Measurements from ENCODE around the gene PFKFB3.
"Not testable (repeated sequence)": the region's sequence is repeated elsewhere in the genome, so short reads cannot be mapped to it uniquely, and the experiment has no call there.

PFKFB3 gene

GRCh38 chr10:6179078-6179477, 23.7 kb upstream of the PFKFB3 start:
- DNase-seq: no peak

DNA sequence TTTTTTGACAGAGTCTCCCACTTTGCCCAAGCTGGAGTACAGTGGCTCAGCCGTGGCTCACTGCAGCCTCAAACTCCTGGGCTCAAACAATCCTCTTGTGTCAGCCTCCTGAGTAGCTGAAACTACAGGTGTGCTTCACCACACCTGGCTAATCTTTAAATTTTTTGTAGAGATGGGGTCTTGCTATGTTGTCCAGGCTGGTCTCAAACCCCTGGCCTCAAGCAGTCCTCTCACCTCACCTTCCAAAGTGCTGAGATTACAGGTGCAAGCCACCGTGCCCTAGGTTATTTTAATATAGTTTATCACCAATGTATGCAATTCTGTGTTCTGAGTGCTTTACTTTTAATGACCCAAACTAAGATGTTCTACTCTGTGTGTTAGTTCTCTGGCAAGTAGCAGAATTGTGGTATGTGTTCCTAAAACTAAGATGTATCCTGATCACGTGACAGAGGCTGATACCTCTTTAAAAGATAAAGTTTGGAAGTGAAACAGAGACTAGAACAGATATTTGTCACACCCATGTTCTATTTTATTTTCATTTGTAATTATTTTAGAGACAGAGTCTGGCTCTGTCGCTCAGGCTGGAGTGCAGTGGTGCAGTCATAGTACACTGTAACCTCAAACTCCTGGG, 22.1 kb upstream of the PFKFB3 start:
- DNase-seq: no peak

DNA sequence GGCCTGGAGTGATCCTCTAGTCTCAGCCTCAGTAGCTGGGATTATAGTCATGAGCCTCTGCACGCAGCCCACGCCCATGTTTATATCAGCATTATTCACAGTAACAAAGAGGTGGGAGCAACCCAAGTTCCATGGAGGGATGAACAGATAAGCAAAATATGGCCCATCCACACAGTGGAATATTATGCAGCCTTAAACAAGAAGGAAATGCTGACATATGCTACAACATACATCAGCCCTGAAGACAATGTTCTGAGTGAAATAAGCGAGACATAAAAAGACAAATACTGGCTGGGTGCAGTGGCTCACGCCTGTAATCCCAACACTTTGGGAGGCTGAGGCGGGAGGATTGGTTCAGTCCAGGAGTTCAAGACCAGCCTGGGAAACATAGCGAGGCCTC, 21.5 kb upstream of the PFKFB3 start:
- no peak for DNase-seq

DNA sequence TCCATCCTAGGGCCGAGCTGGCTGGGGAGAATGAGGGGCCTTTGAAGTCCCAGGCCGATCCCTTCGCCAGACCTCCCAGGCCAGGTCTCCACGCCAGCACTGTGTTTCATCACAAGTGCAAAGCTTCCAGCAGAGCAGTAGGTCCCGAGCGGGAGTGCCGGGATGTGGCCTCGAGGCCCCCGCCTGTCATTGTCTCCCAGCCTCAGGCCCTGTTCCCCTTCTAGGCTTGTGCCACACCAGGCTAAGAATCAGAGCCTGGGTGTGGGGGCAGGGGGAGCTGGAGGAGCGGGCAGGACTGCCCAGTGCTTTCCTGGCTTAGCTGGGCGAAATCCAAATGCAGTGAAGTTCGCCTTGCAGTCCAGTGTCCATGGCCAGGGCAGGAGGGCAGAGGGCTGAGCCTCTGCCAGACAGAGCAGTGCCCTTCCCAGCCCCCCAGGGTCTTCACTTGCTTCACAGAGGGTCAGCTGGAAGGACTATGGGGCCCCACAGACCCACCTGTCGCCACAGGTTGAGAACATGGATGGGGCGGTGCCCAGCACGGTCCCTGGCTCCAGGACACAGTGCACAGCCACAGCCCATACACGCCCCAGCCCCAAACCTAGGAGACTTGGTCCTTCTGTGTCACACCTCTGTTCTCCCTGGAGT, 20.2 kb upstream of the PFKFB3 start:
- DNase-seq: no peak

DNA sequence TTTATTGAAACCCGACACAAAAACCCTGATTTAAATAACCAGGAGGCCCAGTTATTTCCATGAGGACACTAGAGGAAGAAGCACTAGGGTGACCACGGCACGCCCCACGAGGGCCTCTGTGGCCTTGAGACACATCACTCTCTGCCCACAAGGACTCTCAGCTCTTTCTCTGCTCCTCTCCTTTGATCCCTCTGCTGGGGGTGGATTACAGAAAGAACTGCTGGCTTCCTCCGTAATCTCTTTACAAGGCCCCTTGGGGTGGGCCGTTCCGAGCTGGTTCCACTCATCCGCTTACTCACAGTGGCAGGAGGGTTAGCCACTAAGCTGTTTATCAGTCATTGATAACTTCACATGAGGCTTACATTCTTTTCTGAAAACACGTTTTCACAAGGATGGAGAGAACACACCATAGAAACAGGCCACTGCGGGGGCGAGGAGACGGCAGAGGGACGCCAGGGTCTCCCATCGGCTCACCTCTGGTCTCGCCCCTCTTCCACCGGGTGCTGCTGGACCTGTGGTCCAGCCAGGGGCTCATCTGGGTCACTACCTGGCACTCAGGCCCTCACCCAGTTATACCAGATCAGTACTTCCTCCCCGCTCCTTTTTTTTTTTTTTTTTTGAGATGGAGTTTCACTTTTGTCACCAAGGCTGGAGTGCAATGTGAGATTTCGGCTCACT, 17.6 kb upstream of the PFKFB3 start:
- peak; percentile 48 for DNase-seq

- no peak for DNase-seq
Observed at GRCh38 chr10:6186894-6187256, 15.9 kb upstream of the PFKFB3 start.

GRCh38 chr10:6187278-6187677, 15.5 kb upstream of the PFKFB3 start:
- DNase-seq: peak; percentile 59

DNA sequence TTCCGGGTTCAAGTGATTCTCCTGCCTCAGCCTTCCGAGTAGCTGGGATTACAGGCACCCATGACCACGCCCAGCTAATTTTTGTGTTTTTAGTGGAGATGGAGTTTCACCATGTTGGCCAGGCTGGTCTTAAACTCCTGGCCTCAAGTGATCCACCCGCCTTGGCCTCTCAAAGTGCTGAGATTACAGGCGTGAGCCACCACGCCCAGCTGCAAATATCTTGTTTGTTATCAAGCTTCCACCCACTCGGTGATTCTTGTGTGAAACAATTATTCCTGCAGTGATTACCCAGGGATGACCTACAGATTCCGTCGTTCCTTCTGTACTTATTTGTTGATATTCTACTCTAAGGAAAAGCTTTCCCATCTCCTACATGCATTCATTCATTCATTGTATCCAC, 12.7 kb upstream of the PFKFB3 start:
- DNase-seq: not testable (repeated sequence)

- no peak for DNase-seq
Observed at GRCh38 chr10:6191147-6191546, 11.6 kb upstream of the PFKFB3 start.

GRCh38 chr10:6191569-6191968, 11.2 kb upstream of the PFKFB3 start:
- DNase-seq: no peak

- DNase-seq: not testable (repeated sequence)
Observed at GRCh38 chr10:6193342-6193741, 9.4 kb upstream of the PFKFB3 start.

DNA sequence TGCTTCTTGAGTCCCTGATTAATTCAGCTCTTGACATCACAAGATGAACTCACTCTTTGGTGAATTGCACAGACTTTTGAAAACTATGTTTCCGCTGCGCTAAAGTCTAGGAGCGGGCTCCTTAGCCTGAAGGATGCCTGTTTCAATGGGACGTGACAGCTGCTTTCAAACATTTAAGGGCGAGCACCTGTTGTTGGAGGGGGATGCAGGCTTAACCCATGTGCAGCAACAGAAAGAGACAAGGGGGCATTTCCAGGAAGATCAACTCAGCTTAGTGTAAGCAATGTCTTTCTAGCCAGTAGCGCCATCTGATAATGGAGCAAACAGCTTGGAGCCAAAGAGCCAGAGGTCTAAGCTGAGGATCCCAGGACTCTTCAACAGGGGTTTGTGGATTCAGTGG, 8.4 kb upstream of the PFKFB3 start:
- DNase-seq: no peak

DNA sequence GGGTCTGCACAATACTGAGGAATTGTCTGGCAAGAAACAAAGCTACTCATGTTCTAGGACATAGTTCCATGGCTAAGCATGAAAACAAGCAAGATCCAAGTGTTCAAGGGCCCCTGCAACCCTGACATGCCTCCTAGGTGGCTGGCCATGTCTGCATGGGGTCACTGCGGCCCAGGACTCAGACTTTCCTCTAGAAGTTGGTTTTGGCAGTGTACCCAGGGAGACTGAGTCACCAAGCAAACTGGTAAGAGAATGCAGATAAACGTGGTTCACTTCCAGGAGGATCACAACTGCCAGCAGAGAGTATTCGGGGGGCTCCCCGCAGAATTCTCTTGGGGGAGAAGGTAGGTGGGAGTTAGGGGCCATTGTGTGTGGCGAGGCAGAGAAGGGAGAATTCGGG, 7.4 kb upstream of the PFKFB3 start:
- no peak for DNase-seq

GRCh38 chr10:6195846-6196245, 6.9 kb upstream of the PFKFB3 start:
- DNase-seq: no peak

DNA sequence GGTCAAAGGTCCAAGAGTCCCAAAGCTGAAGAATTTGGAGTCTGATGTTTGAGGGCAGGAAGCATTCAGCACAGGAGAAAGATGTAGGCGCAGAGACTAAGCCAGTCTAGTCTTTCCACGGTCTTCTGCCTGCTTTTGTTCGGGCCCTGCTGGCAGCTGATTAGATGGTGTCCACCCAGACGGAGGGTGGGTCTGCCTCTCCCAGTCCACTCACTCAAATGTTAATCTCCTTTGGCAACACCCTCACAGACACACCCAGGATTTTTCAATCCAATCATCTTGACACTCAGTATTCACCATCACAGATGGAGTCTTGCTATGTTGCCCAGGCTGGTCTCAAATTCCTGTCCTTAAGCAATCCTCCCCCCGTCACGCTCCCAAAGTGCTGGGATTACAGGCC, 6.2 kb upstream of the PFKFB3 start:
- not testable (repeated sequence) for DNase-seq

- no peak for DNase-seq
Observed at GRCh38 chr10:6197321-6197720, 5.4 kb upstream of the PFKFB3 start.

DNA sequence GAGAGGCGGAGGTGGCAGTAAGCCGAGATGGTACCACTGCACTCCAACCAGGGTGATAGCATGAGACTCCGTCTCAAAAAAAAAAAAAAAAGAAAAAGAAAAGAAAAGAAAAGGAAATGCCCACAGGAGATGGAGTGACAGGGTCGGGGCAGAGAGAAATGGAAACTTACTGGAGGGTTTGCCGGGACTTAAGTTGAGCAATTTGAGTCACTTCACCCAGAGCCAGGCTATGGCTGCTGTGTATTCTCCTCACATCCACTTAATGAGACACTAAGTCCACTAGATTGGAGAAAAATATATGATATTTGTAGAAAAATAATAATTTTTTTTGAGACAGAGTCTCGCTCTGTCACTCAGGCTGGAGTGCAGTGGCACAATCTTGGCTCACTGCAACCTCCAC, 4.6 kb upstream of the PFKFB3 start:
- DNase-seq: no peak

DNA sequence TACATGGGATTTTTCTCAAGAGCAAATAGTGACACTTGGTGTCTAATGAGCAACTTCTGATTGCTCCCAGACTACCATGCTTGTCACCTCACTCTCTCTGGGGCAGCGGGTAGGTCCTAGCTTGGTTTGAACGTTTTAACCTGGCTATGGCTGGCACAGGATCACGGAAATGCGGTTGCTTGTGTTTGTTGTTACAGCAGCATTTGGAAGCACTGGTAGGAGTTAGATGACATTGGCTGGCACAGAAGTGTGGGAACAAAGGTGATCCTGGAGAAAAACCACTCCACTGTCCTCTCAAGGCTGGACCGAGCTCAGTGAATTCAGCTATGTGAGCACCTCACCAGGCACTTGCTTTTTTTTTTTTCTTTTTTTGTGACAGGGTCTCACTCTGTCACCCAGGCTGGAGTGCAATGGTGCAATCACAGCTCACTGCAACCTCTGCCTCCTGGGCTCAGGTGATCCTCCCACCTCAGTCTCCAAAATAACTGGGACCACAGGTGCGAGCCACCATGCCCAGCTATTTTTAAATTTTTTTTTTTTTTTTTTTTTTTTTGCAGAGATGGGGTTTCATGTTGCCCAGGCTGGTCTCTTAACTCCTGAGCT, 3.5 kb upstream of the PFKFB3 start:
- DNase-seq: no peak

GRCh38 chr10:6200440-6200733, 2.3 kb upstream of the PFKFB3 start:
- DNase-seq: no peak

- peak; percentile 35 for DNase-seq
Observed at GRCh38 chr10:6200734-6201515, 1.8 kb upstream of the PFKFB3 start.

- peak; percentile 89 for DNase-seq
Observed at GRCh38 chr10:6201516-6201975, 1.2 kb upstream of the PFKFB3 start.

GRCh38 chr10:6202098-6202683, 541 bp upstream of the PFKFB3 start:
- DNase-seq: no peak
